OCI-LY3 (cell line): ENCODE data around the gene IGSF3.

Experiments used
- EZH2phosphoT487 ChIP-seq: fragments of 200-600 bp; shearing (Covaris generic); IDR thresholded peaks from 2 replicates; pipeline ENCODE4 v1.6.1; 2018; ENCODE audit warnings: antibody characterized with exemption, mixed run types, low read depth
- TF ChIP-seq, protein P1 (sequence below): fragments of 200-600, 300-600 bp; sonication (generic); IDR thresholded peaks from 2 replicates; pipeline ENCODE4 v1.5.1; 2014; ENCODE audit warnings: antibody characterized with exemption, low read length, low read depth

DNA sequence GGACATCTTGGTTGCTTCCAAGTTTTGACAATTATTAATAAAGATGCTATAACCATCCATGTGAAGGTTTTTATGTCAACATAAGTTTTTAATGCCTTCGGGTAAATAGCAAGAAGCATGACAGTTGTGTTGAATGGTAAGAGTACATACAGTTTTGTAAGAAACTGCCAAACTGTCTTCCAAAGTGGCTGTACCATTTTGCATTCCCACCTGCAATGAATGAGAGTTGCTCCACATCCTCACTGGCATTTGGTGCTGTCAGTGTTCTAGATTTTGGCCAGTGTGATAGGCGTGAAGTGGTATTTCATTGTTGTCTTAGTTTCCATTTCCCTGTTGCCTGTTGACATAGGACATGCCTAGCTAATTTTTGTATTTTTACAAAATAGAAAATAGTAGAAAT lies 142.1 kb downstream of the IGSF3 start:
- TF ChIP-seq, protein P1, sequence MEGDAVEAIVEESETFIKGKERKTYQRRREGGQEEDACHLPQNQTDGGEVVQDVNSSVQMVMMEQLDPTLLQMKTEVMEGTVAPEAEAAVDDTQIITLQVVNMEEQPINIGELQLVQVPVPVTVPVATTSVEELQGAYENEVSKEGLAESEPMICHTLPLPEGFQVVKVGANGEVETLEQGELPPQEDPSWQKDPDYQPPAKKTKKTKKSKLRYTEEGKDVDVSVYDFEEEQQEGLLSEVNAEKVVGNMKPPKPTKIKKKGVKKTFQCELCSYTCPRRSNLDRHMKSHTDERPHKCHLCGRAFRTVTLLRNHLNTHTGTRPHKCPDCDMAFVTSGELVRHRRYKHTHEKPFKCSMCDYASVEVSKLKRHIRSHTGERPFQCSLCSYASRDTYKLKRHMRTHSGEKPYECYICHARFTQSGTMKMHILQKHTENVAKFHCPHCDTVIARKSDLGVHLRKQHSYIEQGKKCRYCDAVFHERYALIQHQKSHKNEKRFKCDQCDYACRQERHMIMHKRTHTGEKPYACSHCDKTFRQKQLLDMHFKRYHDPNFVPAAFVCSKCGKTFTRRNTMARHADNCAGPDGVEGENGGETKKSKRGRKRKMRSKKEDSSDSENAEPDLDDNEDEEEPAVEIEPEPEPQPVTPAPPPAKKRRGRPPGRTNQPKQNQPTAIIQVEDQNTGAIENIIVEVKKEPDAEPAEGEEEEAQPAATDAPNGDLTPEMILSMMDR, result no peak
- TF ChIP-seq EZH2phosphoT487, result no peak
